Measurements from ENCODE around the gene SP140.
"Not testable (repeated sequence)": the region's sequence is repeated elsewhere in the genome, so short reads cannot be mapped to it uniquely, and the experiment has no call there.

SP140 gene

DNA sequence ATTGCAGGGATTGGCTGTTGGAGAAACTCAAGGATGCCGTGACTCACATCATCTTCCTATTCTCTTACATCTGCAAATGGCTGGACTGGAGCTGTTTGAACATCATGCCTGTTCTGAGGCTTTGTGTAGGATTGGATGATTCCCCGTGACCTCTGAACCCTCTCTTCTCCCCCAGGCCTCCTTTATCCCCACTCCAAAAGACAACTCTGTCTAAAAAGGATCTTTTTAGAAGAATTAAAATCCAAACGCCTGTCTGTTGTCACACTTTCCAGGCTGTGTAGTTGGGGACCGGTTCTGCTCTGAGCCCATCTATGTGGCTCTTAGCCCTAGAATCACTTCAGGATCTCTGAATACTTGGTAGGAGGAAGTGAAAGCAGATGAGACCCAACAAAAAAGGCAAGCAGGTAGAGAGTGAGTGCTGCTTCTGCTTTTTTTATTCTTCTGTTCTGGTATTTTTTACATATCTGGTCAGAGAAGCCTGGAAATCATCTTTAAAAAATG, 565 bp downstream of the SP140 start:
- no peak for DNase-seq

DNA sequence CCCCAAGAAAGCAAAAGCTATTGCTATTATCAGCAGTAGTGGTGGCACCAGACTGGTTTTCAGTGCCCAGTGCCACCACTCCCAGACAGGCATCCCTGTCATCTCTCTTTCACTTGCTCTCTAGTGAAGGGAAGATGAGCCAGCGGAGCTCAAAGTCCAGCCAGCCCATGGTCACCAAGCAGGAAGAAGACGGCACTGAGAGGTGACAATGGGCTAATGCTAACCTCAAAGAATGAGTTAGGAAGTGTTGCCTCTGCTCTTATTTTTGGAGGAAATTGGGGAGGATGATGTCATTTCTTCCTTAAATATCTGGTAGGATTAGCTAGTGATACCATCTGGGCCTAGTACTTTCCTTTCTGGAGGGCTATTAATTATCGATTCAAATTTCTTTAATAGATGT, 1.7 kb downstream of the SP140 start:
- DNase-seq = no peak

DNA sequence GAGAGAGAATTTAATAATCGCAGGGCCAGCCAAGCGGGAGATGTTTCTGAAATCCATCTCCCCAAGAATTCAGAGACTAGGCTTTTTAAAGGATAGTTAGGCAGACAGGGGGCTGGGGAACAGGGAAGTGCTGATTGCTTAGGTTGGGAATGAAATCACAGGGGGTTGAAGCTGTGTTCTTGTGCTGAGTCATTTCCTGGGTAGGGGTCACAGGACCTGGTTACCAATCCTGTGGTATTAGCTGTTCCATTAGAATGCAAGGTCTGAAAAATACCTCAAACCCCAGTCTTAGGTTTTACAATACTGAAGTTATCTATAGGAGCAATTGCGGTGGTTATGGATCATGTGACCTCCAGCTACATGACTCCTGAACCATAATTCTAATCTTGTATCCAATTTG, 4.6 kb downstream of the SP140 start:
- no peak for DNase-seq

DNA sequence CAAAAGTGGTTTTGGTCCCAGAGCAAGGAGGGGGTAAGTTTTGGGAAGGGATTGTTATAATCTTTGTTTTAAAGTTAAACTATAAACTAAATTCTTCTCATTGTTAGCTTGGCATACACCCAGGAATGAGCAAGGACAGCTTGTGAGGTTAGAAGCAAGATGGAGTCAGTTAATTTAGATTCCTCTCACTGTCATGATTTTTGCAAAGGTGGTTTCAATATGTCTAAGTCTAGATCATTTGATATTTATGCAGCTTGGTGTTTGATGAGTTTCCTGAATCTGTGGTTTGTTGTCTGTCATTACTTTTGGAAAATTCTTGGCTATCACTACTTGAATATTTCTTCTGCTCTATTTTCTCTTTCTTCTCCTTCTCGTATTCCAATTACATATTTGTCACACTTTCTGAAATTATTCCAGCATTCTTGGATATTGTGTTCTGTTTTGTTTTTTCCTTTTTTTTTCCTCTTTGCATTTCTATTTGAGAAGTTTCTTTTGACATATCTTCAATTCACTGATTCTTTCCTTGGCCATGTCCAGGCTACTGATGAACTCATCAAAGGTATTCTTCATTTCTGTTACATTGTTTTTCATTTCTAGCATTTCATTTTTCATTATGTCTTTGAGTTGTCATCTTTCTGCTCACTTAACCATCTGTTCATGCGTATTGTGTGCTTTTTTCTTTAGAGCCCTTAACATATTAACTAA, 5.1 kb downstream of the SP140 start:
- no peak for DNase-seq

DNA sequence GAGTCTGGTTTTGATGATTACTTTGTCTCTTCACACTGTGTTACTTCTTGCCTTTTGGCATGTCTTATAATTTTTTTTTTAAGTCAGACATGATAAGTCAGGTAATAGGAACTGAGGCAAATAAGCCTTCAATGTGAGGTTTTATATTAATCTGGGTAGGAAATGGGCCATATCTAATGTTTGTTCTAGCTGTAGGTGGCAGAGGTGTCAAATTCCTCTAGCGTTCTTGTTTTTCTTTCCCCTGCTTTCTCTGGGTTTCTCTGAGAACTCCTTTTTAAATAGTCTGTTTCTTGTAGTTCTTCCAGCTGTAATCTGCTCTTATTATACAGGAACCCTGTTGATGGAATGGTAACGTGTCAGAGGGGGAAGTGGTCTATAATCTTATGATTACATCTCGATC, 5.7 kb downstream of the SP140 start:
- no peak for DNase-seq

DNA sequence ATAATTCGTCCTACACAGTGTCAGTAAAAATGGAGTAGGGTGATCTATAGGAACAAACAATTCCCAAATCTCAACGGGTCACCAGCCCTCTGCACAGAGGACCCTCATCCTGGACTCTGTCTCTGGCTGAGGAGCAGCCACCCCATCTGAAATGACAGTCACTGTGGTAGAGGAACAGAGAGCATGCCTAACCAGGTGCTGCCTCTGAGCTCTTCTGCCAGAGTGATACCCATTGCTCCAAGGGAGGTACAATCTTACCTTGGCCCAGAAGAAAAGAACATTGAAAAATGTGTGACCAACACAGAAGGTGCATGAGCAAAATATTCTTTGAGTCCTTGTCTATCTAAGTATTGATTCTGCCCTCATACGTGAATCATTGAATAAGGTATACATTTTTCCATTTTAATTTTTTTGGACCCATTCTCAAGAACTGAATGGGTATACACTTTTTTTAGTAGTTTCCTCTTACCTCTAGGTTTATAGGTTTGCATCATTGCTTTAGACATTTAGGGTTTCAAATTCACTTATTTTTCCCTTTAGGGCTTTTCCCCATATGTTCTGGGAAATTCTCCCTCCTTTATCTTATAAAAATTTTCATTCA, 8.7 kb downstream of the SP140 start:
- DNase-seq = no peak

DNA sequence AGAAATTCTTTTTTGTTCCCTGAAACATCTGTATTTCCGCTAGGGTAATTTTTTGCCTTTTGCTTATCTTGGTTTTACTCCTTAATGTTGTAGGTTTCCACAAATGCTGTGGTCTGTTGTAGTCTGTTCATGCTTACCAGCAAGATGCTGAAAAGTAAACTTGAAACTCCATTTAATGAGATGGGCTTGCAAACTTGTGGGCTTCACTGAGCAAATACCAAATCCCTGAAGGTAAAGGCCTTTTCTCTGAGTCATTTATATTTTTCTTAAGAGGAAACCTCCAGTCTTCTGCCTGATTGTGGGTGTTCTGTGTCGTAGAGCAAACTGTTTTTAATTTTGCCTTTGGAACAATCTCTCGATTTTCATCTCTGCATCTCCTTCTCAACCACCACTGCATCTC, 9.3 kb downstream of the SP140 start:
- no peak for DNase-seq

DNA sequence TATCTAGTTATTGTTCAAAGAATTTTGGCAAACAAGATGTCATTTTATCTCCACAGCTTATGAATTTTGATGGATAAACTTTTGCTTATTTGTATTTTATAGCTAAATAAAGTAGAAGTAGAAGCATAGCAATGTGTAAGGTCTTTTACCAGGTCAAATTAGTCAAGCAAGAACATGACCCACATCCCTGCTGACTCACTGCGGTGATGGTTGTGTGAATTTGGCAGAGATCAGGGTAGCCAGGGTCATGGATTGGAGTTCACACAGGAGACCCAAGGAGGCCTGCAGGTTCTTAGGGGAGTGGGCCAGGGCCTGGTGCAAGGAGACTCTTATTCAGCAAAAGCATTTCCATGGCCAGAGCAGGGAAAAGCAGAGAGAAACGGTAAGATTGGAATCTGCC, 18.7 kb downstream of the SP140 start:
- DNase-seq = no peak

DNA sequence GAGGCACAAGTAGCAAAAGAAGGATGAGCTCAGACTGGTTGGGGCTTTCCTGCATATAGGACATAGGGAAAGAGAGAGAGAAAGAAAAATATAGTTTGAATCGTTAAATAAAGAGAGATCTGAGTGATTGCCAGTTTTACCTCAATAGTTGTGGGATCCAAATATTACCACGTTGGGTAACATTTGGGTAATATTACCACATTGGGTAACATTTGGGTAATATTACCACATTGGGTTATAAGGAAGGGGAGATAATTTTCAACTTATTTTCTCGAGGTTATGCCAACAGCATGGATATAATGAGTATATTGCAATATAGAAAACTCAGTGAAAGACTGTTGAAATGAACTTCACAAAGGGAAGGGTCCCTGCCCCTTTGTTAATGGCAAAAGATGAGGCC, 20.7 kb downstream of the SP140 start:
- DNase-seq = no peak

DNA sequence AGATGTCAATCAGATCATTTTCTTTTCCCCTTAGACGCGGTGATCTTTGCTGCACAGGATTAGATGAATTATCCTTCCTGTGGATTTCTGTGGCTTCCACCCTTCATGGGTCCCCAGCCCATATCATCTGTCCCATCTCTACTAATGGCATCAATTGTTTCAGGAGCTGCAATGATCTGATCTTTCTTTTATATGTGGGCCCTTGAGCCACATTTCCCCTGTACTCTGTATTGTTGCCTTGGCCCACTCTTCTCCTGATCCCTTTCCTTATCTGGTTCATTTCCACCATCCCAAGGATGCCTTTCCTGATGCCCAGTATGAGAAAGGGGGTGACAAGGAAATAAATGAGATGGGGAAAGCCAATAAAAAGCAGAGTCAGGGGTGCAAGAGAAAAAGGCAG, 24.7 kb downstream of the SP140 start:
- no peak for DNase-seq

DNA sequence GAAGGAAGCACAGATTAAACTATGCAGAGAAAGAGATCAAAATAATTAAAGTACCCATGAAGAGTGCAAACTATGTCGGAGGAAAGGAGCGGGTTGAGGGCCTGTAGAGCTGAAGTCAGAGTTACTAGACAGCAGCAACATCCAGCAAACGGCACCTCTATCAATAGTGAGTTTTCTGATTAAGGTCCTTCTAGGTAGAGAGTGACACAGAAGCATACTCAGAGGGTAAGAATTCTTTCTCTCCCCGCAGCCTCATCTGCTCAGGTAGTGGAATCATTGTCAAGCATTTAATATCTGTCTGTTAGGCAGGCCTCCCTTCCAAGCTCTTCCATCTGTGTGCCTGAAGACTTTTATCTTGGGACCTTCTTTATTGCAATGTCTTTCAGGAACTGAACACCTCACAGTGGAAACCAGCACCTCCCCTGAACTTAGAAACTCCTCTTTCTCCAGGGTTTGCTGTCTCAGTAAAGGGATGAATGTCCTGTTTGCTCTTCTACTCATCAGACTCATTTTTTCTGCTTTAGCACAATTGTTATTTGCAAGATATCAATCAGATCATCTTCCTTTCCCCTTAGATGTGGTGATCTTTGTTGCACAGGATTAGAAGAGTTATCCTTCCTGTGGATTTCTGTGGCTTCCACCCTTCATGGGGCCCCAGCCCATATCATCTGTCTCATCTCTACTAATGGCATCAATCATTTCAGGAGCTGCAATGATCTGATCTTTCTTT, 28.8 kb downstream of the SP140 start:
- no peak for DNase-seq

DNA sequence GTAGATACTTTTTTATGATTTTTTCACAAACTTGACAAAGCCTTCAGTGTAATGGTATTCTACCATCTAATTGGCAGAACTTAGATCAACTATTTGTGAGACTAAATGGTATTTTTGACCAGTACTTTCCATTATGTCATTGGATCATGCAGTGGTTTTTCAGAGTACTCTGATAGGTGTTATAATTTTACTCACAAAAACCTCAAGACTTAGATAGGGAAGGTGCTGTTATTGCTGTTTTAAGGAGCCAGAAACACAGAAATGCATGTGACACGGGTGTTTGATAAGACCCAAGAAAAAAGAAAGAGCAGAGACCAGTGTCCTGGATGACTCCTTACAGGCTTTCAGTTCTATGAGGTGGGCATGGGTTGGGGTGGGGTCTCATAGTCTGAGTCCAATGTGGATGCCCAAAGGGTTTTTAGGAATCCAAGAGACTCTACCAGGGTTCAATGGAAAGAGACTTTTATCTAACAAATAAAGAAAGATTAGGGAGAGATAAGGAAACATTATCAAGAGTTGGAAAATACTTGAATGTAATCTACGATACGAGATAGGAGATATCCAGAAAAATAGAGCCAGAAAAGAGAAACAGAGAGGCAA, 31.3 kb downstream of the SP140 start:
- no peak for DNase-seq

DNA sequence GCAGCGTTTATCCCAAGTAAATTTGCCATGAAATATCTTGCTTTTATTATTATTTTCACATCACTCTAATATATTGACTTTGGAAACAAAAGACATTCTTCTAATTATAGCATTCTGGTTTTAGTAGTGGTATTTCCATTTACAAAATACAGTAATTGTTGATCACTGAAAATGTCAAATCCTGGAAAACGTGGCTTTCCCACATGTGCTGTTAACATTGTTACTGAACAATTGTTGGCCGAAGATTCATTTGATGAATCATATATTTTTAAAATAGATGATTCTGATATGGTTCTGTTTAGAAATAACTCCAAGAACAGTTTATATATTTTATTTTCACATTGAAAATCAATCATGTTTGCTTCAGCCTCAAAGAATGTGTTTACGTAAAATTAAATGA, 32.9 kb downstream of the SP140 start:
- DNase-seq = no peak

DNA sequence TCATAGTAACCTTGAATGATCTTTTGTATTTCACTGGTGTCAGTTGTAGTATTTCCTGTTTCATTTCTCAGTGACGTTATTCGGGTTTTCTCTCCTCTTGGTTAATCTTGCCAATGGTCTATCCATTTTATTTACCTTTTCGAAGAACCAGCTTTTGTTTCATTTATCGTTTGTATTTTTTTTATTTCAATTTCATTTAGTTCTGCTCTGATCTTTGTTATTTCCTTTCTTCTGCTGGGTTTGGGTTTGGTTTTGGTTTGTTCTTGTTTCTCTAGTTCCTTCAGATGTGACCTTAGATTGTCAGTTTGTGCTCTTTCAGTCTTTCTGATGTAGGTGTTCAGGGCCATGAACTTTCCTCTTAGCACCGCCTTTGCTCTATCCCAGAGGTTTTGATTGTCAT, 36.7 kb downstream of the SP140 start:
- no peak for DNase-seq

DNA sequence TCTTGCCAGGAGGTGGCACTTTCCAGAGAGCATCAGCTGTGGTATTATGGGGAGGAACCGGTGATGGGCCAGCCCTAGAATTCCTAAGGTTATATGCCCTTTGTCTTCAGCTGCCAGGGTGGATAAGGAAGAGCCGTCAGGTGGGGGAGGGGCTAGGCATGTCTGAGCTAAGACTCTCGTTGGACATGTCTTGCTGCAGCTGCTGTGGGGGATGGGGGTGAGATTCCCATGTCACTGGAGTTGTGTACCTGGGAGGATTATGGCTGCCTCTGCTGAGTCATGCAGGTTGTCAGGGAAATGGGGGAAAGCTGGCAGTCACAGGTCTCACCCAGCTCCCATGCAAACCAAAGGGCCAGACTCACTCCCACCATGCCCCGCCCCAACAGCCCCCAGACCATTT, 39.4 kb downstream of the SP140 start:
- DNase-seq = not testable (repeated sequence)

DNA sequence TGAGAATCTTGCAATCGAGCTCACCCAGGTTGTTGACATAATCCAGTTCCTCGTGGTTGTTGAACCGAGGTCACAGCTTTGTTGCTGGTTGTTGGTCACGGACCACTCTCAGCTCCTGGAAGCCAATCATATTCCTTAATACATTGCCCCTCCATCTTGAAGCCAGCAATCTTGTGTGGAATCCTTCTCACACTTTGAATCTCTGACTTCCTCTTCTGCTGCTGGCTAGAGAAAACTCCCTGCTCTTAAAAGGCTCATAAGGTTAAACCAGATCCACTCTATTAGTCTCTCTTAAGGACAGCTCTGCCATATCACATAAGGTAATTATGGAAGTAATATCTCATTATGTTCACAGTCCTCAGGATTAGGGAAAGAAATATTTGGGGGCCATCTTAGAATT, 41.1 kb downstream of the SP140 start:
- no peak for DNase-seq

DNA sequence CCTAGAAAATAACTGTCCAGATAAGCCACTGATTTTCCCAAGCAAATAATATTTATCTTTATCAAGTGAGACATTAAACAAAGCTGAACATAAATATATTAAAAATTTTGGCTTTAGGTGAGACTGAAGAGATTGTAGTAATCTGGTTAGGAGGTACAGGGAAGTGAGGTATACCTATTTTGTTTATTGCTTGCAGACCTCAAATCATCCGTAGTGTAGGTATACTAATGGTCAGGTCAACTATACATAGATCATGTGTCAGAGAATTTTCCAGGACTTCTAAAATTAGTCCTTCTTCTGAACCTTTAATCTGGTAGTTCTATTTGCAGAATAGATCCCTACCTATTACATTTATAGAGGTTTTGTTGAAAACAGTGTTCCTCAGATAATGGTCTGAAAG, 41.5 kb downstream of the SP140 start:
- DNase-seq = no peak

DNA sequence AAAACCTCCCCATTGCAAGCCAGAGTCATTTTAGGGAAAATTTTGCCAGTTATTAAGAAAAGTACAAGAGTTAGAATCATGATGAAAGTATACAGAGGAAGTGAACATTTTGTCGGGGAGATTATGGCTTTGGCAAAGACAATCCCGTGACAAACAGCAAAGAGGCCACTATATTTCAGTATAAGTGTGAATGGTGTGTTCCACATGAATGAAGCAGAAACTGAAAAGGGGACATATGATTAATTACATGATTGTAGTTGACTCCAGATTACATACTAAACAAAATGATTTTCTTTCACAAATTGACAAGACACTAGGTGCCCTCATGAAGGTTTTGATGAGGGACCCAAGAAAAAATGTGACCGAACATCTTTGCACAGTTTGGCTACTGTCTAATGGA, 42.0 kb downstream of the SP140 start:
- DNase-seq = no peak

DNA sequence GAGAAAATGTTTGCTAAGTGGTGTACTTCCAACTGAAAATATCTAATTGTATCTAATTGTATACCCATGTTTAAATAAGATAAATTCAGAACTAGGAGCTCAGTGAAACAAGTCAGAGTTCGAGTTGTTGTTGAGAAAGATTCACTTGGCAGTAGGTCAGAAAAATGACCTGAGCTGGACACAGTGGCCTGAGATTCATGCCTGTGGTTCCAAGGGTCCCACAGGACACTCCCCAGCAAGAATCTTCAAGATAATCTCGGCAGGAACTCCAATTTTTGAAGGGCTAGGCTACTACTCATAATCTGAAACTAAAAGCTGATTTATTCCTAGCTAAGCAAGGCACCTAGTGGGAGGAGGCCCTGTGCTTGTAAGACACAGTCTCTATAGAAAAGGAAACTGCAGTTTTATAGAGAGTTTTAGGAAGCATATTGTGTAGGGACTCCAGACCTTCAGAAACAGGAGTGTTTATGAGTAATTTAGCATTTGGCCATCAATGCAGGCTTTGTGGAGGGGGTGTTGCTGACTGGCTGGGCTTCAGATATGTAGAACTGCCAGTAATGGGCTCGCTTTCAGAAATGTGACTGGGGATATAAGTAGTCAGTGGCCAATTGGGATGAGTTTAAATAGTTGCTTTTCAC, 43.2 kb downstream of the SP140 start:
- no peak for DNase-seq

DNA sequence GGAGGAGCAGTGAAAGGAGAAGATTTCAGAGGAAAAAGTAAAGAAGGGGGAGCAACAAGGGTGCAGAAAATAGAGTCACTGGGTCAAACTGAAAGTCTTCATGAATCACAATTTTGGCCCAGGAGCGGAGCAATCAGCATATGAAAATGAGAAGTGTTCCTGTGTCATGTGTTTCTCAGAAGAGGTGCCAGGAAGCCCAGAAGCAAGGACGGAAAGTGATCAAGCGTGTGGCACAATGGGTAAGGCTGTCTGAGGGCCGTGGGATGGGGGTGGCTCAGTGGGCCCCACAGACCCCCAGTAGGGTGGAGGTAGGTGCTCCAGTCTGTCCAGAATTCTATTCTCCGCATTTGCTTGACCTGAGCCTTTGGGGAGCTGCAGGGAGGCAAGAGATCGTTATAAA, 44.2 kb downstream of the SP140 start:
- no peak for DNase-seq

DNA sequence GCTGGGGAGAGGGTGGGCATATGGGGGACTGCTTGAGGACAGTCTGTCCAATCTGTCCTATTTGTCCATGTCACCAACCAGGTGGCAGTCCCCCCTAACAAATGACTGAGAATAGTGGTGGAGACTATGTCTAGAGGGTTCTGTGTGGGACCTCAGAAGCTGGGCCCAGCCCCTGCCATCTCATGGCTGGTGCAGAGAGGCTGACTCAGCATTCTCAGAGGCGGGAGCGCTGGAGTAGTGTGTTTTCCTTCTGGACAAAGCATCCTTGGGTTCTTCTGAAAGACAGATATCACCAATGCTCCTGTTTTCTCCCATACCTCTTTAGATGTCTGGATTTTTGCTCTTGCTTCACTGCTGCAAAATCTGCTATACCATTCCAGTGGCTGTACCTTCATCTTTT, 57.4 kb downstream of the SP140 start:
- DNase-seq = no peak

DNA sequence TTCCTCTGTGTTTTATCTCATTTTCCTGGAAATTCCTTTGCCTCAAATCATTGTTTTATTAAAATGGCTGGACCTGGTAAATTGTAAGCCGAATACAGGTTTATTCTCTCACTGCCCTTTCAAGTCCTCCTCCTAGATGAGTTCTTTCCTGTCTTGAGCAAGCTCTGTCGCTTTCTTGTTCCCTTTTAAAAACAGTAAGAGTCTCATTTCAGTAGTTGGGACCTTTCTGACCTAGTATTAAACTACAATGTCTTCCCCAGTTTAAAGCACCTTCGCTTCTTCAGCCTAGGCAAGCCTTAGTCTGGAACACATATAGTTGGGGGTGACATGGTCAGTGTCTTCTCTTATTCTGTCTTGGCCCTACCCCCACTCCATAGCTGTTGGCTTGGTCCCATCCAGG, 60.5 kb downstream of the SP140 start:
- no peak for DNase-seq

DNA sequence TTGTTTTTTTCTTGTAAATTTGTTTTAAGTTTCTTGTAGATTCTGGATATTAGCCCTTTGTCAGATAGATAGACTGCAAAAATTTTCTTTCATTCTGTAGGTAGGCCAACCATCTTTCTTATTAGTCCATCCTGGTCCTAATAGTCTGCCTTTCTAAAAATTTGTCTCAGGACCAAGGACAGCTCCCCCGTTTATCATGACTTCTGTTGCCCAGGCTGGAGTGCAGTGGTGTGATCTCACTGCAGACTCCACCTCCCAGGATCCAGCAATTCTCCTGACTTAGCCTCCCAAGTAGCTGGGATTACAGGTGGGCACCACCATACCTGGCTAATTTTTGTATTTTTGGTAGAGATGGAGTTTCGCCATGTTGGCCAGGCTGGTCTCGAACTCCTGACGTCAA, 63.8 kb downstream of the SP140 start:
- not testable (repeated sequence) for DNase-seq
